EL (cell line): ENCODE results near the gene CCDC178.
"Not testable (repeated sequence)": the region's sequence is repeated elsewhere in the genome, so short reads cannot be mapped to it uniquely, and the experiment has no call there.

Source experiments
- DNase-seq: peaks from one replicate; pipeline ENCODE4 v3.0.0-alpha.2; 2016

Gene CCDC178

DNA sequence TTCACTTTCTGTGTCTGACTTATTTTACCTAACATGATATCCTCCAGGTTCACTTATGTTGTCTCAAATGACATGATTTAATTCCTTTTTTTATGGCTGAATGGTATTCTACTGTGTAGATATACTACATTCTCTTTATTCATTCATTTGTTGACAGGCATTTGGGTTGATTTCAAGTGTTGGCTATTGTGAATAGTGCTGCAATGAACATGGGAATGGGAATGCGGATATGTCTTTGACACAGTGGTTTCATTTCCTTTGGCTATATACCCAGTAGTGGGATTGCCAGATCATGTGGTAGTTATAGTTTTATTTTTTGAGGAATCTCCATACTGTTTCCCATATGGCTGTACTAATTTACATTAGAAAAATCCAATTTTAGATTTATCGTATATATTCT lies 472.3 kb downstream of the CCDC178 start:
- no peak for DNase-seq

DNA sequence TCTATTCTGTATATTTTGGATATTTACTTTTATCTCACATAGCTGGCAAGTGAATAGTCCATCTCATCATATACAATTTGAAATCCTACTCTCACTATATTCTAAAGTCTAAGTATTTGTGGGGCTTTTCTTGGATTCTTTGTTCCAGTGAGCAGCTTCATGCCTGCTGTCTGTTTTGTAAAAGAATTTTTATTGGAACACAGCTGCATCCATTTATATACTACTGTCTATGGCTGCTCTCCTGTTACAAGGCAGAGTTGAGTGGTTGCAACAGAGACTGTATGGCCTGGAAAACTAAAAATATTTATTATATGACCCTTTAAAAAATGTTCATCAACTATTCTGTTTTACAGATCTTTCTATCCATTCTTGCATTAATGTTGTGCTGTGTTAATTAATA lies 474.4 kb downstream of the CCDC178 start:
- DNase-seq: no peak

DNA sequence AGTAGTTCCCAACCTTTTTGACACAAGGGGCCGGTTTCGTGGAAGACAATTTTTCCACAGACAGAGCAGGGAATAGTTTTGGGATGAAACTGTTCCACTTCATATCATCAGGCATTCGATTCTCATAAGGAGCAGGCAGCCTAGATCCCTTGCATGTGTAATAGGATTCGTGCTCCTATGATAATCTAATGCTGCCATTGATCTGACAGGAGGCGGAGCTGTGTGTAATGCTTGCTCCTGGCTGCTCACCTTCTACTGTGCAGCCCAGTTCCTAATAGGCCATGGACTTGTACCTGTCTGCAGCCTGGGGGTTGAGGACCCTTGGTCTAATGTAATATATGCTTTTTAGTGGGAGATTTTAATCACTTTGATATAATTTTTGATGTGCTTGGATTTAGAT lies 479.0 kb downstream of the CCDC178 start:
- DNase-seq: no peak

DNA sequence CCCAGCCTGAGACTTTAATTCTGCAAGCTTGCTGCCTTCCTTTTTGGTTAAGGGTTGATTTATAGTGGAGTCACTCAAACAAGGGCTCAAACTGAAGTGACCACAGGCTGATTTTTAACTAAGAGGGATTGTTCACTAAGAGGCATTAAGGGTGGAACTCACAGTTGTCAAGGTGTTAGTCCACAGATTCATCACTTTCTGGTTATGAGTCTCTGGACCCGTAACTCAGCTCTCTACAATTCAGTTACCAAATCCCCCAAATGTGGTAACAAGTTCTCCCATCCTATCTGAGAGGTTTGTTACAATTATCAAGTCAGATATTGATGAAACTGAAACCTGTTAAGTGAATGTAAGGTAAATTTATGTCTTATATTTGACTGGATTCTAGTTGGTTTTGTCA lies 481.8 kb downstream of the CCDC178 start:
- DNase-seq: no peak

DNA sequence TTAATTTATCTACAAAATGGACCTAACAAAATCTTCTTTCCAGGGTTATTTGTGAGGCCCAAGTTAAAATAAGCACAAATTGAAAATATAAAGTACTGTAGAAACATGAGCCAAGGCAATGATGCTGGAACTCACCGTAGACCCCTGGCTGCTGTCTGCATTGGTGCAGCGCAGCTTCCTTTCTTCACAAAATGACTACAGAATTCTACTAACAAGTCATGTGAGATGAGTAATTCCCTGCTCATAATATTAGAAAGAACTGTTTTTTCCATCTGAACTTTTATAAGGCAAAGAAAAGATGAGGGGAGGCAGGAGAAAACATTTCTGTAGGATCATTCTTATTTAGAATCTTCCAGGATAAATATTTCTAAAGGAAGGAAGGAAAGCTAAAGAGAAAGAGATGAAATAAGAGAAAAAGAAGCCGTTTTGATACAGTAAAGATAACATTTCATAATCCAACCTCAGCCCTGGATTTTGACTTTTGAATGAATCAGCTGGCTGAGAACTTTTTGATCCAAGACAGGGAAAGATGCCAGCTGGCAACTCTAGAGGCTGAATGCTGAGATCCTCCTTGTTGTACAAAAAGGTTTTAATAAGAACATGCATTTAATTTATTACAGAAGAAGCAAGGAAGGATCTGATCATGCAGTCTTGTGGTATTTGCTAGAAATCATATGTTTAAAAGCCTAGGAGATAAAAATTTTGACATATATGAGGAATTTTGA lies 483.8 kb downstream of the CCDC178 start:
- DNase-seq: no peak

DNA sequence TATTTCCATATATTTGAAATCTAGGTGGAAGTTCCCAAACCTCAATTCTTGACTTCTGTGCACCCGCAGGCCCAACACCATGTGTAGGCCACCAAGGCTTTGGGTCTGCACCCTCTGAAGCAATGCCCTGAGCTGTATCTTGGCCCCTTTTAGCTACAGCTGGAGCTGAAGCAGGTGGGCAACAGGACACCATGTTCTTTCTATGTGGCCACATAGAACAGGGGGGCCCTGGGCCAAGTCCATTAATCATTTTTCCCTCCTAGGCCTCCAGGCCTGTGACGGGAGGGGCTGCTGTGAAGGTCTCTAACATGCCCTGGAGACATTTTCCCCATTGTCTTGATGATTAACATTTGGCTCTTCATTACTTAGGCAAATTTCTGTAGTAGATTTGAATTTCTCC lies 488.2 kb downstream of the CCDC178 start:
- DNase-seq: not testable (repeated sequence)

DNA sequence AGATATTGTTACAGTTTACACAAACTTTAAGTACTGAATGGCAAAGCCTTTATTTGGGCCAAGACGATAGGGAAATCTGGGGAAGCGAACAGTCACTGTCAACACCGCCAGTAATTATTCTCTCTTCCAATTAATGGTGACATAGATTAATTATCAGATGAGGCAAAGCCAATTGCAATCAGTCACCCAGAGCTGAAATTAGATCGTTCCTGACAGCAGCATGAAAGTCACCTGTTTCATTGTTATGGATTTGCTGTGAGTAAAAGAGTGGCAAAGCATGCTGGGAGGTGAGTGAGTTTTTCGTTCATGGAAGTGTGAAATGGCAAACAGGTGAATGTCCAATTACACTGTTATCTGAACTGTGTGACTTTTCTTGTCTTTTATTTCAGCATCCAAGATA lies 502.9 kb downstream of the CCDC178 start:
- no peak for DNase-seq

DNA sequence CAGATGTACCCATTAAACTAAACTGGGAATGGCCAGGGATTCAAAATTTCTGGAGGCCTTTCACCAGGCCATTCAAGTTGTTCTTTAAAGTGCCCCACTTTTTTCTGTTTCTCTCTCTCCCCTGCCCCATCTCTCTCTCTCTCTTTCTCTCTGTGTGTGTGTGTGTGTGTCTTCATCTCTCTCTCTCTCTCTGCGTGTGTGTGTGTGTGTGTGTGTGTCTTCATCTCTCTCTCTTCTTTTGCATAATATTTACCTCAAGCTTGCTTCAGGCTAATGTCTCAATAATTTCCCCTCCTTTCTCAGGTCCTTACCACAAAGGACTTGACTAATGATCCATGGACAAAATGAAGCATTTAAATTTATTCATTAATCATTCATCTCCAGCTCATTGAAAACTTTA lies 503.5 kb downstream of the CCDC178 start:
- no peak for DNase-seq

DNA sequence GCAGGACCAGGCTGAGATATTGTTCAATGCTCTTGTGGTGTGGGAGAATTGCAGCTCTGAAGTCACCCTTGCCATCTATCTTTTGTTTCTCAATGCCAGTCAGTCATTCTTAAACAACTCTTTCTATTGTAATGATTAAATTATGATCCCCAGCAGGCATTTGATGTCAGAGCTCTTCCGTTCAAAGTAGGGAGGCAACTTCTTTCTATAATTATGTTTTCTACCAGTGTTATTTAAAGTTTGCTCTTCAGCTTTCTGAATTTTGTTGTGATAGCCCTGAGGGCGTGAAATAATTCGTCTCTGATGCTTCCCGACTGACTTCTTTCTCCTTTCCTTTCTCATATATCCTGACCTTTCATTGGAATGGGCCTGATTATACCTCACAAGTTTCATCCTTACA lies 506.3 kb downstream of the CCDC178 start:
- DNase-seq: no peak

DNA sequence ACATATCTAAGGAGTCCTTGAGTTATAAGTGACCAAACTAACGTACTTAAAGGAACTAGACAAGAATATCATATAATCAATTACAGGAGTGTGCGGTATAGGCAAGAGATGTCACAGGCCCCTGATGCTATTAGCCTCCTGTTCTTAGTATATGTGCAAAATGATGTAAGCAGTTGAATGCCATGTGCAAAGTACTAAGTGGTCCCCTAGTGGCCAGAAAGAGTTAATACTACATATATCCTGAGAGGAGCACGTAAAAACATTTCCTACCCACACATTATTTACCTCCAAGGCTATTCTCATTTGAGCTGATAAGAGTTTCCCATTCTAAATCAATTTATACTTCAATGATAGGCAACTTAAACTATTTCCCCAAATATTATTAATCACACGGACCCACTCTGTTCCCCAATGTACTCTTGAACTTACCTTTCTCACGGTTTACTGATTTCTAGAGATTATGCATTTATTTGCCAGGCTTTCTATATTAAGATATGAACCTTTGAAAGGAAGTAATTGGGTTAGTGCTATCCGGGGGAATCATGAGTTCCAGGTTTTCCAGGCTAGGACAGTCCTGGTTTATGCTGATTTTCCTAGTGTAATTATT lies 509.7 kb downstream of the CCDC178 start:
- no peak for DNase-seq

DNA sequence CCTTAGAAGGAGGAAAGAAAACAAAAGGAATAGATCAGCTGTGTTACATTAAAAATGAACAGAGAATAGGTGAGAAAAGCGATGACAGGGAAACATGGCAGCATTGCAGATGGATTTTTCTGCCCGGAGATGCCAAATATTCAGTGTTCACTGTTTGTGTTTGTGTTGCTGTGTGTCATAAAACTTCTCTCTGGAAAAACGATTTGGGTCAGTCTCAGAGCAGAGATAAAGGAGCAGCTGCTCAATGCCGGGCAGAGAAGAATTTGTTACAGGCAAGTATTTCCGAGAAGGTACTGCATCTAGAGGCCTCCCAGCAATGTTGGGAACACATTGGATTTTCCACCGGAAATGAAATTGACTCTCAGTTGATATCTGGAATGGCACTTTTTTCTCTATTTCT lies 511.3 kb downstream of the CCDC178 start:
- DNase-seq: no peak

DNA sequence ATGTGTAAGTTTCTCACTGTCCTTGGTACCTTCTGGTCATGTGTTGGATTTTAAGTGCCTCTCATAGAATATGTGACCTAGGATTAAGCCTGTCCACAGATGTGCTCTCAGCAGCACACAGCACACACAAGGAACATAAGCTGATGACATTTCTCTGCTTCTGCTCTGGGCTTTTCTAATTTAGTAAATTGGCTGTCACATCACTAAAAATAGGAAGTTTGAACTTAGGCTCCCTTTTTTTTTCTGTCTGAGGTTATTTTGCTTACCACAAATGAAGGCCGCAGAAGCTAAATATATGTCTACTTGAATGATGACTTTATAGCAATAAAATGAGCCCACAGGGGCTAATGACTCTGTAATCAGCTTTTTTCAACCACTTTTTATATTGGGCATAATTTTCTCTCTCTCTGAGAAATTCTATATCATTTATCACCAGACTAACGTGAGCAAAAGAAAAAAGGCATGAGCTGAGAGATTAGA lies 517.5 kb downstream of the CCDC178 start:
- DNase-seq: no peak

DNA sequence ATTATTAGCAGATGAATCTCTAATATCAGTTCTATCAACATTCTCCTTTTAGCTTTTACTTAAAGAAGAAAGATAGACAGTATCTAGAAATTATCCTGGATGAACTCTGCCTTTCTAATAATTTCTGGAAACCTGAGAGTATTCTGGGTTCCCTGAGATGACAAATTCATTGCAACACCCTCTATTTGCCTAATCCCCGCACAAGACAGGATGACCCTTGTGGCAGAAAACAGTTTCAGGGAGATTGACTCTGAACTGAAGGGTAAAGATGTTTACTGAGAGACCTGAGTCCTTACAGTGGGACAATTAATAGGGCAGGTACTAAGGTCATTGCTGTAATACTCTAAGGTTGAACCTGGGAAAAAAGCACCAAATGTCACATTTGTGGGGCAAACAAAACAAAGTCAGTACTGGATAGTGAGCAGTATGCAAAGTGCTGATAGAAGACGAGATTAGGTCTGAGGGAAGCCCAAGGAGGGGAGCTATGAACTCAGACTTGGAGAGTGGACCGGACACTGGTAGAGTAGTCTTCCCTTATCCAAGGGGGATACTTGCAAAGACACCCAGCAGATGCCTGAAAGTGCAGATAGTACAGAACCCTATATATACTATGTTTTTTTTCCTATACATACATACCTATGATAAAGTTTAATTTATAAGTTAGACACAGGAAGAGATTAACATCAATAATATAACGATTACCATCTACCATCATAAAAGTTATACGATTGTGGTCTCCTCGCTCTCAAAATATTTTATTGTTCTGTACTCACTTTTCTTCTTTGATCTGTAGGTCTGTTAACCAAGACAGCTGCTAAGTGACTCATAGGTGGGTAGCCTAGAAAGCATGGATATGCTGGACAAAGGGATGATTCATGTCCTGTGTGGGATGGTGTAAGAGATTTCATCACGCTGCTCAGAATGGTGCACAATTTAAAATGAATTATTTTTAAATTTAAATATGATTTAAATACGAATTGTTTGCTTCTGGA lies 519.4 kb downstream of the CCDC178 start:
- no peak for DNase-seq

DNA sequence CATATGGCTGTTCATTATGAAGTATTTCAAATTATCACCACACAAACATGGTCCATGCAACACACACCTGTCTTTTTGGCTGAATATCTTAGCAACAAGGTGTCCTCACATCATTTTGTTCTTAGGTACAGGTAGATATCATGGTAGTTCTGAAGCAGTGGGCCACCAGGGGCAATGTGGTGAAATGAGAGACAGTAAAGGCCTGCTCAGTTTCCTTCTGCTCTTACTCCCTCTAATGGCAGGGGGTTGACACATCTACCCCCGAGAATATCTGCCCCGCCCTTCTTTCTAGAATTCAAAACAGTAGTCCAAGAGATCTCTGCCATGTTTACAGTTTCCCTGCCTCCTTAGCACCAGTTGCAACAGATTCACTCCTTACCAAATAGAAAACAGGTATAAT lies 520.7 kb downstream of the CCDC178 start:
- no peak for DNase-seq

DNA sequence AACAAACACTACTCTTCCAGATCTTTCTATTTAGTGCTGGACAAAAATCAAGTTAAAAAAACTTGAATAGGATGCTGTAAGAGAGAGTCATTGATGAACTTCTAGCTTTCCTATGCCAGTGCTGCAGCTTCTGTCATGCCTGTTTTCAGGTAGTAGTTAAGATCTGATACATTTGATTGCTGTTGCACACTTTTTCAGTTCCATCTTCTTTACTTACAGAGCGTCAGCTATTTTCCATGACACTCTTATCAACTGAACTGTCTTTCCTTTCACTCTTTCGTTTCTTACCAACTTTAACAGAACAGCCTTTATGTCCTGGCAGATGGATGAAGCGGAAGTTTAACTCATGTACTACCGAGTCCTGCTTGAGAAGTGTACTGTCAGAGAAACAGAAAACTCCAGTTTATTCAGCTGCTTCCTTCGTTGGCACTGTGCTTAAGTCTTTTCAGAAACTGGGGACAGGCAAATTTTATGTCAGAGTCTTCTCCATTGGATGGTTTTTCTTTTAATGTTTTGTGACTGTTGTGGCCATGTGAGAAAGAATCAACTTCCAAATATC lies 521.8 kb downstream of the CCDC178 start:
- DNase-seq: no peak

DNA sequence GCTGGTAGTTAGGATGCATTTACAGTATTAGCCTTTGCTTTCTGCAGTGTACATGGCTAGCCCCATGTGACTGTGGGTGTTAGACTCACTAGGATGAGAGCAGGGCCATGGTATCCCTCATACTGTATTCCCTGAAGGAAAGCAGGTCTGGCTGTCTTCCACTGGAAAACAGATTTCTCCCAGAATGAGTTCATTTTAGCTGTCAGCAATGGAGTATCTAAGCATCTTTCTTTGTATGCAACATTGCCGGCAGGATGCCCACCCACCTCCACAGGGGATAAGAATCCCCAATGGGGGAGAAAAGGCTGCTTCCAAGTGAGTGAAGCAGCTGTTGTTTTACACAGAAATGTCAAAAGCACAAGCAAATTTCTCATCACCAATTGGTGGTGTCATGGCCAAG lies 525.0 kb downstream of the CCDC178 start:
- DNase-seq: no peak

DNA sequence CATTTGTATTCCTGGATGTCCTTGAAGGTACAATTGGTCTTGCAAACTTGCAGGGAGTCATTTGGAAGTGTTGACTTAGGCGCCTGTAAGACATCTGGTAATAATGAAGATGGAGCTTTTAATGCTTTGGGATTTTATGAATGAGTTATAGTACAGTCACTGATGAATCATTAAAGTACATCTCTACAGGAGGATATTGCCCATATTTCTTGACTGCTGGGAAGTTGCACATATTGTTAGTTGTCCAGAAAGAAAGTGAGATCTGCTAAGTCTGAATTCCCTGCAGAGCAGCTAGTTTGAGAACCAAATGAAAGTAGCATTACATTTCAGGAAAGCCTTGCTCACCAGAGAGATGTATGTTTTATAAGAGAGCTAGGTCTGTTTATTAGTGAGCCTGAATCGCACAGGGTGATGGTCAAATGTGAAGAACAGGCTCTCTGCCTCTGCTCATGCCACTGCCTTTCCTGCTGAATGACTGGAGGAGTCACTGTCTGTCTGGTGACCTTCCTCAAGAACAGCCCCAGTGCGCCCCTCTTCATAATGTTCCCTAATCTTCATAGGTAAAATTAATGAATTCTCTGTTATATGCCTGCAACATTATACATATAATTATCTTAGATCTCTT lies 528.7 kb downstream of the CCDC178 start:
- no peak for DNase-seq

DNA sequence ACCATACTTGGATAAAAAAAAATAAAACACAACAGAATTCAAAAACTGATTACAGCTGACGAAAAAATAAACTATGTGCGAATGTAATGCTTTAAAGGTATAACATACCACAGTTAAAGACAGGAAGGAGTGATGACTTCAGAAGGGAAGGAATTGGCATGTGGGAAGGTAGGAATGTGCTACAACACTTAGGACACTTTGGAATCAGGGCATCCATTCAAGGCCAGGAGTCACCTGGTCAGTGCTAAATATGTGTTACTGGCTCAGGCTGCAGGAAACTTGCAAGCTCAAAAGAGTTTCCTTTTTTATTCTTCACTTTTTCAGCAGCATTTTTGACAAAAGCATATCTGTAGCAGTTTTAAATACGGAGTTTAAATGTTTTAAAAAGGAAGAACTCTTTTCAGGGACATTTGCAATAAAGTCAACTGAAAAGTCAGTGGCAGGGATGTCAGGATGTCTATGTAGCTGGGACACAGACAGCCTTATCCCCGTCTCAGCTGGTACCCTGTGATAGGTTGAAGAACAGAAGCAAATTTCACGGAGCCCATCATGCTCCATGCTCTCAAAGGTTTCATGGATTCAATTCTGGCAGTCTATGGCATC lies 529.7 kb downstream of the CCDC178 start:
- DNase-seq: no peak

DNA sequence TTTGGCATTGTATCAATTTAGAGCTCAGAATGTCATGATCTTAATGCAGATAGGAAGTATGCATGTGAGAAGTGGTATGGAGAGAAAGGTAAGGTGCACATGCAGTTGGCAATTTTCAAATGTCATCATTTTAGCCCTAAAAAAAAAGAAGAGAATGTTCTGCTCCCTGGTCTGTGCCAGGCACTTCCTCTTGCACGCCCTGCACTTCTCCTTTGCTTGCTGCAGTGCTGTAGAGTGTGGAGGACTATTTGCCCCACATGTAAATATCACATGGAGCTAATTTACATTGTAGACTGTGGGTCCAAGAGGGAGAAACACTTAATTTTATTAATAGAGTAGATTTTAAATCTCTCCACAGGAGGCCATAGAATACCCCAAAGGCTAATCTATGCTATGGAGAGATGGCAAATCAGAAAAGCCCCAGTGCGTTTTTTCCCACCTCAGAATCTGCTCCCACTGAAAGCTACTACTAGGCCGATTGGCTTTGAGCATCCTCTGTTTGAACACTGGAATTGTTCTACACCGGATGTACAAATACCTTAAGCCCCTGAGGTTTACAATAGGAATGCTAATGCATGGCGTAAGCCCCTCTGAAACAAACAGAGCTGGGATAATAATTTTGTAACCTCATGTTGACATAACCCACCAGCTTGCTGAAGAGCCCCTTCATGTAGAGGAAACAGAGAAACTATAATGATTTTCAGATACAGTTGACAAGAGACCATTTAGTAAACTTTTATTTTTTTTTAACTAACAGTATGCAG lies 530.5 kb downstream of the CCDC178 start:
- DNase-seq: no peak

DNA sequence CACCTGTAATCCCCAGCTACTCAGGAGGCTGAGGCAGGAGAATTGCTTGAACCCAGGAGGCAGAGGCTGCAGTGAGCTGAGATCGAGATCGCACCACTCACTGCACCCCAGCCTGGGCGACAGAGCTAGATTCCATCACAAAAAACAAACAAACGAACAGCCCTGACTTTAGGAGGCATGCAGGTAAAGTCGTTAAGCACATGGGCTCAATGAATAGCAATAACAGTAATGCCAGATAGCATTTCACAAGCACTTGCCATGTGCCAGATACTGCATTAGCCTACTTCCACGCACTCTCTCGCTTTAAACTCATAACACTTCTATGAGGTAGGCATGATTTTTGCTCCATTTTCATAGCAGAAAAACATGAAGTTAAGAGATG lies 532.1 kb downstream of the CCDC178 start:
- DNase-seq: no peak

DNA sequence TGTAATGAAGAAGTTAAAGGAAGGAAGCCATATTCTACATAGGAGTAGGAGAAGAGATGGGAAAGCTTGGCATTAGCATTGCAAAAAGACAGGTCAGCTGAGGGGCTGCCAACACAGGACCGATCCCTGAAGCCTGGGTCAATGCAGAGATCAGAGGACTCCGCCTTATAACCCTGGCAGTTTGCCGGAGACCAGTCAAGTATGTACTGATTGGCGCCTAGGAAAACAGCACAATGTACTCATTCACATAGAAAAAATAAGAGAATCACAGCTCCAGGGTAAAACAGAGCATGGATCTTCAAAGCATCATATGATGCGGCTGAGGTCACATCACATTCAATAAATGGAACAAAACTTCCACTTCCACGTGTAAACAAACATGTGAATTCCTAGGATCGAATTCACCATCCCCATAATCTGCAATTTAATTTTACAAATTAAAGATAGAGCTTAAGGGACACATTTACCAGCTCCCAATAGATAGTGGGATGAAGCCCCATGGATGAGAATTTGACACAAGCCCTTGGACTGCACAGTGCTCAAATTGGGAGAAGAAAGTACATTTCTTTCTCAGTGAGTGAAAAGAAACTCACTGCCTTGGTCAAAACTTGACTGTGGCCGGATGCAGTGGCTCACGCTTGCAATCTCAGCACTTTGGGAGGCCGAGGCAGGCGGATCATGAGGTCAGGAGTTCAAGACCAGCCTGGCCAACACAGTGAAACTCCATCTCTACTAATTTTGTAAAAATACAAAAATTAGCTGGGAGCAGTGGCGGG lies 532.7 kb downstream of the CCDC178 start:
- no peak for DNase-seq
